ENCODE results near the gene KIN.

Gene KIN

GRCh38 chr10:7826971-7827370 is 39.2 kb upstream of the KIN start:
- TF ChIP-seq EZH2 (IDR thresholded peaks at IDR 0.05; ENCODE audit: borderline replicate concordance, low read depth, low read length, severe bottlenecking), result no peak
- TF ChIP-seq CTCF (IDR thresholded peaks at IDR 0.05; ENCODE audit: borderline replicate concordance, extremely low read depth, low read length, poor library complexity, severe bottlenecking), result no peak
- Histone ChIP-seq H3K9ac (ENCODE audit: low read depth, low read length) (no peak overlapping the region), H3K27ac (ENCODE audit: low read length) (no peak overlapping the region)

DNA sequence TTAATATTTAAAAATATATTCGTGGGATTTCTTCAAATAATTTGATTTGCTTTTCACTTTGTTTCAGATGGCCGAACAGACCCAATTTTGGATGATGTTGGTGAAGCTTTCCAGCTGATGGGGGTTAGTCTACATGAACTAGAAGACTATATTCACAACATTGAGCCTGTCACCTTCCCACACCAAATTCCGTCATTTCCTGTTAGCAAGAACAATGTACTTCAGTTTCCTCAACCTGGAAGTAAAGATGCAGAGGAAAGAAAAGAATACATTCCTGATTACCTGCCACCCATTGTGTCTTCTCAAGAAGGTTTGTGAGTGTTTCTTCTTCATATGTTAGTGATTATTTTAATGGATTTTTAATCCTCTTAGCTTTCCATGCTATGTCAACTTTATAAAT is 36.5 kb upstream of the KIN start:
- H3K9ac ChIP-seq (ENCODE audit: low read depth, low read length), result no peak overlapping the region
- no peak overlapping the region for H2AFZ ChIP-seq (ENCODE audit: low read depth, low read length)
- TF ChIP-seq CTCF (IDR thresholded peaks at IDR 0.05; ENCODE audit: borderline replicate concordance, extremely low read depth, low read length, poor library complexity, severe bottlenecking) (no peak), EZH2 (IDR thresholded peaks at IDR 0.05; ENCODE audit: borderline replicate concordance, low read depth, low read length, severe bottlenecking) (no peak)
- H3K4me2 ChIP-seq (ENCODE audit: insufficient read depth, low read length), result no peak overlapping the region
- ATAC-seq (ENCODE audit: insufficient read depth, low read depth) (no peak), DNase-seq (no peak)
- no peaks in the 10 kb centered on the region; the same call in 1 of the 2 replicates for H4K20me1 ChIP-seq (ENCODE audit: insufficient read depth, low read length)
- H3K4me3 ChIP-seq (ENCODE audit: low read depth in 1 of 2, low read length in 2 of 2), result no peak overlapping the region
- H3K9me3 ChIP-seq (ENCODE audit: insufficient read depth, low read length, severe bottlenecking), result no peaks in the 10 kb centered on the region
- H3K4me1 ChIP-seq (ENCODE audit: insufficient read depth, low read length), result peaks cover 19% of the 10 kb centered on the region
- H3K36me3 ChIP-seq (ENCODE audit: insufficient read depth, low read length), result peaks cover 35% of the 10 kb centered on the region; the same call in 1 of the 2 replicates
- H3K27ac ChIP-seq (ENCODE audit: low read length), result no peak overlapping the region
- no peaks in the 10 kb centered on the region for H3K27me3 ChIP-seq (ENCODE audit: insufficient read depth, low read length, poor library complexity)
- peaks cover 53% of the 10 kb centered on the region for H3K79me2 ChIP-seq (ENCODE audit: insufficient read depth, low read length)

More at GRCh38 chr10:7826971-7827370, 39.2 kb upstream of the KIN start:
- Histone ChIP-seq H3K27me3 (ENCODE audit: insufficient read depth, low read length, poor library complexity) (no peaks in the 10 kb centered on the region), H3K4me1 (ENCODE audit: insufficient read depth, low read length) (no peaks in the 10 kb centered on the region), H3K4me3 (ENCODE audit: low read depth in 1 of 2, low read length in 2 of 2) (no peak overlapping the region), H2AFZ (ENCODE audit: low read depth, low read length) (no peak overlapping the region), H3K4me2 (ENCODE audit: insufficient read depth, low read length) (no peak overlapping the region), H3K79me2 (ENCODE audit: insufficient read depth, low read length) (peaks cover 42% of the 10 kb centered on the region), H4K20me1 (ENCODE audit: insufficient read depth, low read length) (no peaks in the 10 kb centered on the region; the same call in 1 of the 2 replicates), H3K9me3 (ENCODE audit: insufficient read depth, low read length, severe bottlenecking) (no peaks in the 10 kb centered on the region), H3K36me3 (ENCODE audit: insufficient read depth, low read length) (peaks cover 32% of the 10 kb centered on the region; the same call in 1 of the 2 replicates)
- DNase-seq (no peak), ATAC-seq (ENCODE audit: insufficient read depth, low read depth) (no peak)

GRCh38 chr10:7819121-7819460 is 31.3 kb upstream of the KIN start:
- Histone ChIP-seq H4K20me1 (ENCODE audit: insufficient read depth, low read length) (no peaks in the 10 kb centered on the region), H3K27ac (ENCODE audit: low read length) (peak overlapping the region; percentile 77), H3K4me3 (ENCODE audit: low read depth in 1 of 2, low read length in 2 of 2) (peak overlapping the region; percentile 59 to 87), H3K4me2 (ENCODE audit: insufficient read depth, low read length) (peak overlapping the region; percentile 83), H3K4me1 (ENCODE audit: insufficient read depth, low read length) (peaks cover 32% of the 10 kb centered on the region), H2AFZ (ENCODE audit: low read depth, low read length) (peak overlapping the region; percentile 95), H3K27me3 (ENCODE audit: insufficient read depth, low read length, poor library complexity) (no peaks in the 10 kb centered on the region), H3K9ac (ENCODE audit: low read depth, low read length) (peak overlapping the region; percentile 73), H3K79me2 (ENCODE audit: insufficient read depth, low read length) (peaks cover 35% of the 10 kb centered on the region), H3K9me3 (ENCODE audit: insufficient read depth, low read length, severe bottlenecking) (no peaks in the 10 kb centered on the region), H3K36me3 (ENCODE audit: insufficient read depth, low read length) (peaks cover 3% of the 10 kb centered on the region; the same call in 1 of the 2 replicates)
- ATAC-seq (ENCODE audit: insufficient read depth, low read depth) (peak; percentile 41), DNase-seq (peak; percentile 36)
- TF ChIP-seq EZH2 (IDR thresholded peaks at IDR 0.05; ENCODE audit: borderline replicate concordance, low read depth, low read length, severe bottlenecking) (no peak), CTCF (IDR thresholded peaks at IDR 0.05; ENCODE audit: borderline replicate concordance, extremely low read depth, low read length, poor library complexity, severe bottlenecking) (peak; percentile 38)

Measured in DND-41 (cell line).